ENCODE measurements around the gene N4BP2L2. TPM values are rescaled to one million over a fixed set of nuclear protein-coding genes. Genes with fewer than 3 reads are reported as not detected.

N4BP2L2 gene
- total RNA-seq, 1 experiment from 2014 or later, result 128 TPM

DNA sequence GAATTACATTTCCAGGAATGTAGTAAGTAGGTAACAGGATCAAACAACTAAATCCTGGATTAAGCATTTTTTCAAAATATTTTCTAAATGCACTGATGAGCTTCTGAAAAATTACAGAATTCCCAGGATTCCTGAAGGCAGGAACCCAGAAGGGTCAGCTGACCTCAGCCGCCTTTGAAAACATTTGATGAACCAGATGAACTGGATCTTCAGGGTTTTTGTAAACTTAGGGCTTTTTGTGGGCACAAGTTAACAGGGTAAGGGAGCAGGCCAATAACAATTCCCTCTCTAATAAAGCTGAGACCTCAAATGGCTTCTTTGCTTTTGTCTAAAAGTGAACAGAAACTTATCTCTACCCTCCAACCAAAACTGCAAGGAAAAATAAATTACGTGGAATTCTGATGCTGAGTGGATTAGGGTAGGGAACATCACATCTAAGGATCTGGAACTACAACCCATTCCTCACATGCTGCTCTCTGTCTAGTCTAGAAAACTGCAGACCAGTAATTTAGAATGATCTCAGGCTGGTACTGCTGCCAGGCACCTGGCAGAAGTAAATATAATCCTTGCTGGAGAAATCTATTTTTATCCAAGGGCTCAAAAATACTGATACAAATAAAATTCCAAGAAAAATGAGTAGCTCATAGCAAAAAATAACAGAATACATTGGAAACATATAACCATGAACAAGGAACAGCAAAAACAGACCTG, 62.4 kb downstream of the N4BP2L2 start:
- no TSS peak for BruUV-seq (replicated peaks)
- no peak overlapping the region for H3K4me3 Mint-ChIP-seq (ENCODE audit: unreplicated experiment)
- intact Hi-C loops (cut with micrococcal nuclease; ENCODE audit: unreplicated experiment), result no loop called here

GRCh38 chr13:32474999-32475792, 63.4 kb downstream of the N4BP2L2 start:
- peaks cover 19% of the 10 kb centered on the region for H3K4me1 ChIP-seq
- Mint-ChIP-seq H3K4me3 (ENCODE audit: unreplicated experiment) (peak overlapping the region; percentile 36), H3K27ac (ENCODE audit: unreplicated experiment) (peak overlapping the region; percentile 5), H3K27me3 (ENCODE audit: insufficient read depth, unreplicated experiment) (no peaks in the 10 kb centered on the region), H3K36me3 (ENCODE audit: insufficient read depth, unreplicated experiment) (no peaks in the 10 kb centered on the region), H3K4me1 (ENCODE audit: low read depth, unreplicated experiment) (peaks cover 9% of the 10 kb centered on the region), H3K9me3 (ENCODE audit: unreplicated experiment) (no peaks in the 10 kb centered on the region)
- ChIA-PET POLR2A (no interaction called here), CTCF (no interaction called here)
- H3K36me3 ChIP-seq (ENCODE audit: control insufficient read depth, insufficient read depth, low read length), result no peaks in the 10 kb centered on the region
- intact Hi-C loops (cut with micrococcal nuclease; ENCODE audit: unreplicated experiment), result no loop called here
- H3K27me3 ChIP-seq (replicated peaks; ENCODE audit: control insufficient read depth, insufficient read depth, low read length), result no peaks in the 10 kb centered on the region
- no peak overlapping the region for H3K4me3 ChIP-seq (ENCODE audit: low read depth, low read length)
- TF ChIP-seq CTCF (IDR thresholded peaks at IDR 0.05; ENCODE audit: insufficient read depth in 1 of 2, low read depth in 1 of 2, low read length in 1 of 2, severe bottlenecking in 1 of 2, unreplicated experiment in 1 of 2), result no peak
- BruUV-seq (replicated peaks), result TSS peak; percentile 72
- no peak for DNase-seq
- no peaks in the 10 kb centered on the region for H3K9me3 ChIP-seq

More for the DNA sequence above, 62.4 kb downstream of the N4BP2L2 start:
- TF ChIP-seq CTCF (IDR thresholded peaks at IDR 0.05; ENCODE audit: insufficient read depth in 1 of 2, low read depth in 1 of 2, low read length in 1 of 2, severe bottlenecking in 1 of 2, unreplicated experiment in 1 of 2), result no peak
- no peaks in the 10 kb centered on the region for H3K27me3 ChIP-seq (replicated peaks; ENCODE audit: control insufficient read depth, insufficient read depth, low read length)
- Mint-ChIP-seq H3K4me1 (ENCODE audit: low read depth, unreplicated experiment) (peaks cover 9% of the 10 kb centered on the region), H3K27ac (ENCODE audit: unreplicated experiment) (peak overlapping the region; percentile 5), H3K27me3 (ENCODE audit: insufficient read depth, unreplicated experiment) (no peaks in the 10 kb centered on the region), H3K9me3 (ENCODE audit: unreplicated experiment) (no peaks in the 10 kb centered on the region), H3K36me3 (ENCODE audit: insufficient read depth, unreplicated experiment) (no peaks in the 10 kb centered on the region)
- no peaks in the 10 kb centered on the region for H3K9me3 ChIP-seq
- no peaks in the 10 kb centered on the region for H3K36me3 ChIP-seq (ENCODE audit: control insufficient read depth, insufficient read depth, low read length)
- peak in 1 of 2 experiments; percentile 31 for DNase-seq
- peaks cover 19% of the 10 kb centered on the region for H3K4me1 ChIP-seq
- H3K4me3 ChIP-seq (ENCODE audit: low read depth, low read length), result no peak overlapping the region
- ChIA-PET POLR2A (interaction anchor here (0.6 kb wide), 1 partner anchor 36 kb away, joined by 5 read pairs; no protein-coding TSS in a partner anchor), CTCF (no interaction called here)

DNA sequence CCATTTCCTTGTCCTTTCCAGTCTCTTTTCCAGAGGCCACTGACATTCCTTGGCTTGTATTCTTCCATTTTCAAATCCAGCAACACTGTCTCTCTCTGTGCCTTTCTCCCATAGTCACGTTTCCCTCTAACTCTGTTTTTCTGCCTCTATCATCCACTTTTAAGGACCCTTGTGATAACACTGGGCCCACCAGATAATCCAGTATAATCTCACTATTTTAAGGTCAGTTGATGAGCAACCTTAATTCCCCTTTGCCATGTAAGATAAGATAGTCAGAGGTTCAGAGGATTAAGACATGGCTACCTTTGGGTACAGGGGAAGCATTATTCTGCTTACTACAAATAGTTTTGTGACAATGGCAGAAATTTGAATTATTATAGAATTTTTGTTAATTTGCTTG, 64.9 kb downstream of the N4BP2L2 start:
- peaks cover 19% of the 10 kb centered on the region for H3K4me1 ChIP-seq
- H3K4me1 Mint-ChIP-seq (ENCODE audit: low read depth, unreplicated experiment), result peaks cover 13% of the 10 kb centered on the region
- POLR2A ChIA-PET, result no interaction called here
- CTCF ChIA-PET, result no interaction called here
- H3K27me3 ChIP-seq (replicated peaks; ENCODE audit: control insufficient read depth, insufficient read depth, low read length), result no peaks in the 10 kb centered on the region
- no peak for DNase-seq
- H3K9me3 Mint-ChIP-seq (ENCODE audit: unreplicated experiment), result no peaks in the 10 kb centered on the region
- no peak for TF ChIP-seq CTCF (IDR thresholded peaks at IDR 0.05; ENCODE audit: insufficient read depth in 1 of 2, low read depth in 1 of 2, low read length in 1 of 2, severe bottlenecking in 1 of 2, unreplicated experiment in 1 of 2)
- H3K27ac Mint-ChIP-seq (ENCODE audit: unreplicated experiment), result no peak overlapping the region
- no peak overlapping the region for H3K4me3 Mint-ChIP-seq (ENCODE audit: unreplicated experiment)
- no peaks in the 10 kb centered on the region for H3K27me3 Mint-ChIP-seq (ENCODE audit: insufficient read depth, unreplicated experiment)
- H3K36me3 ChIP-seq (ENCODE audit: control insufficient read depth, insufficient read depth, low read length), result no peaks in the 10 kb centered on the region
- BruUV-seq (replicated peaks), result no TSS peak
- intact Hi-C loops (cut with micrococcal nuclease; ENCODE audit: unreplicated experiment), result no loop called here
- H3K36me3 Mint-ChIP-seq (ENCODE audit: insufficient read depth, unreplicated experiment), result no peaks in the 10 kb centered on the region
- H3K4me3 ChIP-seq (ENCODE audit: low read depth, low read length), result no peak overlapping the region
- H3K9me3 ChIP-seq, result no peaks in the 10 kb centered on the region

Data from Caco-2 (cell line).